IPS-NIHi11 (cell line): ENCODE measurements around the gene PITPNM3.
"Not testable (repeated sequence)": the region's sequence is repeated elsewhere in the genome, so short reads cannot be mapped to it uniquely, and the experiment has no call there.

ENCODE experiments used
- DNase-seq: peaks from one replicate; pipeline ENCODE4 v3.0.0; 2012; ENCODE audit warnings: mixed read lengths, low spot score

The PITPNM3 gene

DNA sequence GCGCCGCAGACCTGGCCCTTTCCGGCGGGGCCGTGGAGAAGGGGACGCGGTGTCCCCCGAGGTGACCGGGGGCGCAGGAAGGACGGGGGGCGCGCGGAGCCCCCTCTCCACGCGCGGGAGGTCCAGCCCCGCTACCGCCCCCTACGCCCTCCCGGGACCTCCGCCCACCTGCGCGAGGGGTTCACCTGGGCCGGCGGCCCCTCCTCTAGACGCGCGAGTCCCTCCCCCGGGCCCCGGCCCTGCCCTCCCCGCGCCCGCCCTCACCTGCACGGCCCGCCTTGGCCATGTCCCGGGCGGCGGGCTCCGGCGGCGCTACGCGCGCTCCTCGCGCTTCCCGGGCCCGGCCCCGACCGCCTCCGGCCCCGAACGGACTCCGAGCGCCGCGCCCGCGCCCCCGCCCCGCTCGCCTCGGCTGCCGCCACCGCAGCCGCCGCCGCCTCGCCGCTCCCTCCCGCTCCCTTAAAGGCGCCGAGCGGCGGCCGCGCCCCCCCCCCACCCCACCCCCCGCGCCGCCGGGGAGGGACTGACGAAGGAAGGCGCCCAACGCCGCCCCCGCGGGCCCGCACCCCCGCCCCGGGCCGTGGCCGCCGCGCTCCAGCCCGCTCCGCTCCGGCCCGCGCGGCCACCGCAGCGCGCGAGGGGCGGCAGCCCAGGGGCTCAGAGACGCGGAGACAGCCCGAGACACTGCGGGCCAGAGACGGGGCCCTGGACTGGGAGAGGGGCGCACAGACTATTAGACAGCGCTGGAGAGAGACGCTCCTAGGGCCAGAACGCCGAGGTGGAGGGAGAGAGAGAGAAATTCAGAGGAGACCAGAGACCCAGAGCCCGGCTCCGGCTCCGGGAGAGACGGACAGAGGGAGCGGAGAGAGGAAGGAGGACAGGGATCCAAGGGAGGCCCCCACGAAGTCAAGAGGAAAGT lies at the start of gene PITPNM3:
TSS of gene PITPNM3 (minus strand) at position 435 of the 919 bp plus-strand sequence. CDS start at position 286, 149 bp downstream.
- peak; percentile 80 for DNase-seq

DNA sequence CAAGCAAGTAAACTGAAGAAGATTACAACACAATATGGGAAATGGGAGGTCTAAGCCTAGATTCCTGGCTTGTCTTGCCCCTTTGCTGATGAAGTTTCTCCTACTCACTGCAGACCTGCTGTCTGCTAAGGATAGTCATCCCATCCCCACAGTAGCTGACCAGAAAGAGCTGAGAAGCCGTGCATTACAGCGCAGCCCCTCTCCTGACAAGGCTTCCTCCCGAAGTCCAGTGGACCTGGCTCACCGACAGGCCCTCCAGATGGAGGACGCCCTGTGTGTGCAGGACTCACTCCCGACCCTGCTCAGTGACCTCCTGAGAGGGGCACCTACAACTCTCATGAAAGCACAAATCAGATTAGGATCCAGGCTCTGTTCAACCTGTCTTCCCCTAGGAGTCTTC lies 48.8 kb upstream of the PITPNM3 start:
- no peak for DNase-seq

DNA sequence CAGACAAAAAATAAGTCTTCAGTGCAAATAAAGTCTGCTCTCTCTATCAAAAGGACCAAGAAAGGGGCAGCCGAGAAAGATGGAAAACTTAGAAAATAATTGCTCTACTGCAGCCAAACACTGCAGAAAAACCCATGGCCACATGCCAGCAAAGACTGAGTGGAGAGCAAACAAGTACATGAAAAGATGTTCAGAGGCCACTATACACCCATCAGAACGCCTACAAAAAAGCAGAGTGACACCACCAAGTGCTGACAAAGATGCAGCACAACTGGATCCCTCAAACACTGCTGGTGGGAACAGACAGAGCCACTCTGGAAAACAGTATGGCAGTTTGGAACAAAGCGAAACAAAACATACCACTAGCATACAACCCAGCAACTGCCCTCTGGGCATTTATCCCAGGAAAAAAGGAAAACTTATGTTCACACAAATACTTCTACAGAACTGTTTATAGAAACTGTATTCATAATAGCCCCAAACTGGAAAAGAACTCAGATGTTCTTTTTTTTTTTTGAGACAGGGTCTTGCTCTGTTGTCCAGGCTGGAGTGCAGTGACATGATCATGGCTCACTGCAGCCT lies 47.5 kb upstream of the PITPNM3 start:
- DNase-seq = no peak

DNA sequence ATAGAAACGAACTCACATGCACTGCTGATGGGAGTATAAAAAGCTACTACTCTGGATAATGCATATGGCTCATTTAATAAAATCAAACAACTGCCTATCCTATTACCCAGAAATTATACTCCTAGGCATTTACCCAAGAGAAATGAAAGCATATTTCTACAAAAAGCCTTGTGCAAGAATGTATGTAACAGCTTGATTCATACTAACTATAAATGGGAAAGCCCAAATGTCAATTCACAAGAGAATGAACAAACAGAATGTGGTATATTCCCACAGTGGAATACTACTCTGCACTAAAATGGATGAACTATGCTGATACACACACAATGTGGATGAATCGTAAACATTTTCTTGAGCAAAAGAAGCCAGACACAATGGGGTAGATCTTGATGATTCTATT lies 45.8 kb upstream of the PITPNM3 start:
- DNase-seq = no peak

DNA sequence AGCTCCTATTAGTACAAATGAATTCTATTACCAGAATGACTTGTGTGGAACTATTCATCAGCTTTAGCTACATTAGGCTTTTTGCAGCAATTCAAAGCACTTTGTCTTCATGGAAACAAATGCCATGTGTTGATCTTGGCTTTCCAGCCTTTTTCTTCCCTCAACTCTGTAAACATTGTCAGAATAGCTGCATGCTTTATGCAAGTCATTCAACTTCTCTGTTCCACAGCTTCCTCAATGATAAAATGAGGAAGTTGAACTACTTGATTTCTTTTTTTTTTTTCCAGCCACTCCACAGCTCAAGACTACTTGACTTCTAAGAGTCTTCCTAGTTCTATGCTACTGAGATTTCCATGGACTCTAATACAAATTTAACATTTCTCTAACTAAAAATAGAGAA lies 43.0 kb upstream of the PITPNM3 start:
- DNase-seq = no peak

DNA sequence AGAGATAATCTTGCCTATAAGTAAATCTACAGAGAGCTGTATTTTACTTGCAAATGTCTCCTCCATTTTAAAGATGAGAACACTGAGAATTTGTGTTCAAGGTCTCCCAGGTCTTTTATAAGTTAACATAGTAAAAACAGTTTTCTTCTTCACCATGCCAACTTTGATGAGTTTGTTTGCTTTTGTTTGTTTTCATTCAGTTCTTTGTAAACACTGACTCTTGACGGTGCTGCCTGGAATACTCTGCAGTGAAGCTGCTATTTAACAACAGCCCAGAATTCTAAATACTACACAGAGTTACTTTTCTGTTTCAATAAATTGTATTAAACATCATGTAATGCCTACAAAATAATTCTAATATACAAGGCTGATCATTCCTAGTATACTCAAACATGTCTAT lies 41.4 kb upstream of the PITPNM3 start:
- DNase-seq = no peak

DNA sequence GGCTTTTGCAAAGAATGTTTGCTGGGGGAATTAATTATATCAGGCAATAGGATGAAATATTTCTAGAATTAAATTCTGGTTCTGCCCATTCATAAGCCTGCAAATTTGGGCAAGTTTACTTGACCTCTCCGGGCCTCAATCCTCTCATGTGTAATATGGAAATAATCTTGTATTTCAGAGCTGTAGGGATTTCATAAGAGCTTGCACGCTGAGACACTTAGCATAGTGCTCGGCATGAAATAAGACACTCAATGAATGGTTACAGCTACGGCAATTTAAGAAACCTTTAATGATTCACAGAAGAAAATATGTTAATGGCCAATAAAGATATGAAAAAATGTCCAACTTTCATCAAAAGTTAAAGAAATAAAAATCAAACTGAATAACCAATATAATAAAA lies 40.6 kb upstream of the PITPNM3 start:
- DNase-seq = no peak

DNA sequence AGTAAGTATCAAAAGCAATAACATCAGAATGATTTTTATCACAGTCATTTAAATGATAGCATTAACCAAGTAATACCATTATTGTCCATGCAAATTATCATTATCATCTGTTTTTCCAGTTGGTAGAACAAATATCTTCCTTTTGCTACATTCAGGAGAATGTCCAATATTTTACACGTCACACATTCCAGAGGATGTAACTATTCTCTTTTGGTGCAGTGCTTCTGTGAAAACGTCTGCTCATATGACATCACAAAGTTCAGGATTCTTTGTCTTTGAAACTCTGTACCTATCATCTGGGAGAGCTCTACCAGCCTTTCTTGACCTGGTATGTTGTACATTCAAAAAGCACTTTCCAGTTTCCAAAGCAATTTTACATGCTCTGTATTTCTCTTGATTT lies 40.2 kb upstream of the PITPNM3 start:
- DNase-seq = no peak

DNA sequence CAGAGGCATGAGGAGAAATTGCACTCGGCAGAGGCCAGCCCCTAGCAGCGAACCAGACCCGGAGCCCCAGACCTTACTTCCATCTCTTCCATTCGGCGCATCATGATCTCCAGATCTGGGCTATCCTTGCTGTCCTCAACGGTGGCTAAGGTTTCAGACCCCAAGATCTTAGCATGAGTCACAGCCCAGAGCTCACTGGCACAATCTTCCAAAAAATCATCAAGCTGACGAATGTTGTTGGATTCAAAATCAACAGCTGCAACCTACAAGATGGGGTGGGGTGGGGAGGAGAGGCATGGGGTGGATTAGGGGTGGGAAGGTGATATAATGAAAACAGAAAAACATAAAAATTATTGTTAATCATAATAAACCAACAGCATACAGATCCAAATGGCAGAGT lies 39.7 kb upstream of the PITPNM3 start:
- DNase-seq = no peak

DNA sequence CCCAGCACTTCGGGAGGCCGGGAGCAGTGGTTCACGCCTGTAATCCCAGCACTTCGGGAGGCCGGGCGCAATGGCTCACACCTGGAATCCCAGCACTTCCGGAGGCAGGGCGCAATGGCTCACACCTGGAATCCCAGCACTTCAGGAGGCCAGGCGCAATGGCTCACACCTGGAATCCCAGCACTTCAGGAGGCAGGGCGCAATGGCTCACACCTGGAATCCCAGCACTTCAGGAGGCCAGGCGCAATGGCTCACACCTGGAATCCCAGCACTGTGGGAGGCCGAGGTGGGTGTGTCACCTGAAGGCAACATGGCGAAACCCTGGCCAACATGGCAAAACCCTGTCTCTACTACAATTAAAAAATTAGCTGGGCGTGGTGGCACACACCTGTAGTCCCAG lies 37.0 kb upstream of the PITPNM3 start:
- DNase-seq = not testable (repeated sequence)

DNA sequence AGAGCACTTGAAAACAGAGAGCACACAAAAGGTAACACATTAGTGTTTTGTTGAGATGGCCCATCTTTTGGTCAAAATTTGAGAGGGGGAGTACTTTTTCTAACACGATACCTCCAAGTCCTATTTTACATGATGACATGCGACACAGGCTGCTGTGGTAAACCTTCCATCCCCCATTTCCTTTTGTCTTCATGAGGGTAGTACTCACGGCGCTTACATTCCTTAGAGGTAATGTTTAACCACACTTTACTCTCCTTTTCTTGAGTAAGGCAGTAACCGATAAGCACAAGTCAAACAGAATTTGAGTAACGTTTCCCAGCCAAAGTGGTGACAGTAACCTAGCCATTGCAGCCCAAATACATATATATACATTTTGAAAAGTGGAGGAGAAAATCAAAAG lies 35.8 kb upstream of the PITPNM3 start:
- no peak for DNase-seq

DNA sequence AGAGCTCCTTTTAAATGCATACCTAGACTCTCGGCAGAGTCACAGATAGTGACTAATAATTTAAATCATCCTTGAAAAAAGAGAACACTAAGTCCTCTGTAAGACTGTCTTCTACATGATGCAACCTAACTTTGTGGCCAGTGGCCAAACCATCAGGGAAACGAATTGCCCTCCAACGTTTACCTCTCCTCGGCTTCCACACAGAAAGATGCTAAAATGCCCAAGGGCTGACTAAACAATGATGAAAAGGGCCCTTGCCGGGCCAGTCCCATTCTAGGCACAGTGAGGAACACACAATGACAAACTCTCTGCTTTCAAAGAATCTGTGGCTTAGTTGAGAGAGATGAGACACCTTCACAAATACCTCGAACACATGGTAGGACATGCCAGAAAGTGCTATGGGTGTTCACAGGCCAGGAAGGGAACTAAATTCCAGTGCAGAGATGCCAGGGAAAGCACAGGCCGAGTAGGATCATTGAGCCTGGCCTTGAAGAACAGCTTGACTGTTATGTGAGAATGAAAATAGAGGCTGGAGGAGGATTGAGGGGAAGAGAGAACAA lies 35.3 kb upstream of the PITPNM3 start:
- no peak for DNase-seq

DNA sequence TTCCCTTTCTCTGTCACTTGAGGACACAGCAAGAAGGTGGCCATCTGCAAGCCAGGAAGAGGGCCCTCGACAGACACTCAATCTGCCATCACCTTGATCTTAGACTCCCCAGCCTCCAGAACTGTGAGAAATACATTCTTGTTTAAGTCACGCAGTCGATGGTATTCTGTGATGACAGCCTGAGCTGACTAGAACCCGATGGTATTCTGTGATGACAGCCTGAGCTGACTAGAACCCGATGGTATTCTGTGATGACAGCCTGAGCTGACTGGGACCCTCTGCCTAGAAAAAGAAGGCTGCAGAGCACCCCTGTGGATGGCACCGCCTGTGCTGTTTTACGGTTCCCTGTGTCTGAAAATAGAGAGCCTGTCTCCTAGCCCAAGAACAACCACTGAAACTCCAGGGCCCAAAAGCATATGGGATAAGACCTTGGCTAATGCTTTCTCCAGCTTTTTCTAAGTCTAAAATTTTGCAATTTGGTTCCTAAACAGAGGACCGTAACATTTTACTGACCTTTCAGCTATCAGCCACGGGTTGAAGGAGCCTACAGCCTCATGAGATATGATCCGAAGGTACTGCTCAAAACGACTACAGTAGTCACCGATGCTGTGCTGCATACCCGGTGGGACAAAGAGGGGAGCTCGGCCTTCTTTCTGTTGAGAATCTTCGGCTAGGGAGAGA lies 33.1 kb upstream of the PITPNM3 start:
- no peak for DNase-seq

DNA sequence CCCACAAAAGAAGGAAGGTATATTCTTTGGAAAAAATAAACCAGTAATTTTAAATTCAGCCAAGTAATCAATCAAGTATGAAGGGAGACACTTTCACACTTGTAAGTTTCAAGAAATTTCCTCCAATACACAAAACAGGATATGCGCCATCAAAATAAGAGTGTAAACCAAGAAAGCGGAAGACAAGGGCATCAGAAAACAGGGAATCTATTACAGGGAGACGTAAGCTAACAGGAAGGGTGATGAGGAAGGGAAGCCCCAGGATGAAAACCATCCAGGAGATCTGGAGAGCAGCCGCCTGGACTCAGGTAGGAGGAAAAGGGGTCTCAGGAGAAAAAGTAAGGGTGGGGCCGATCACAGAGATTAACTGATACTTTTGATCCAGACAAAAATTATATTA lies 31.8 kb upstream of the PITPNM3 start:
- DNase-seq = no peak

DNA sequence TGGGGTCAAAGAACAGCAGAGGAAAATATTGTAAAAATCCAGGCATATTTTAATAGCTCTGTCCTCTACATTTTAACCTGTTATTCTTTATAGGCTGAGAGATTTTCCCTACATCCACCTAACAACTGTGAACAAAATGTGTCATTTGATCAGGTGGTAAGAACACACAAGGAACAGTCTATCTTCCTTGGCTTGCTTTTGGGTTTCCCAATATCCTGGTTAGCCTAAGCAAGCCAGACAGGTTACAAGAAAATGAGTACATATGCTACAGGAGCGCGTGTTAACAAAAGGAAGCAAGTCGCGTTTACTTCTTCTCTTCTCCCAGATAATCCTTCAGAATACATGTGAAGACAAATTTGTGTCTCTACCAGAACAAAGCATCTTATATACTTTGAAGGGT lies 31.0 kb upstream of the PITPNM3 start:
- no peak for DNase-seq

DNA sequence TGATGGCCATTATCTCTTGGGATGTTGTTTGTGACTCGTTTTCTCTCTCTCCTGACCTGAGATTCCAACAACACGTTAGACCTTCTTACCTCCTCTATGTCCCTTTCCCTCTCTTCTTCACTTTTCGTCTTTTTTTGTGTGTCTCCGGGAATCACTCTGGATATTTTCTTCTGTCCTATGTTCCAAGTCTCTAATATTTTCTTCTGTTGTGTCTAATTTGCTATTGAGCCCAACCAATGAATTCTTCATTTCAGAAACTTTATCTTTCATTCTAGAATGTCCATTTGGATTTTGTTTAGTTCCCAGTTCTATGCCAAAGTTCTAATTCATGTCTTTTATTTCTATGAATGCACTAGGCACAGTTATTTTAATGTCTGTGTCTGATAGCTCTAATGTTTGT lies 27.1 kb upstream of the PITPNM3 start:
- DNase-seq = no peak

DNA sequence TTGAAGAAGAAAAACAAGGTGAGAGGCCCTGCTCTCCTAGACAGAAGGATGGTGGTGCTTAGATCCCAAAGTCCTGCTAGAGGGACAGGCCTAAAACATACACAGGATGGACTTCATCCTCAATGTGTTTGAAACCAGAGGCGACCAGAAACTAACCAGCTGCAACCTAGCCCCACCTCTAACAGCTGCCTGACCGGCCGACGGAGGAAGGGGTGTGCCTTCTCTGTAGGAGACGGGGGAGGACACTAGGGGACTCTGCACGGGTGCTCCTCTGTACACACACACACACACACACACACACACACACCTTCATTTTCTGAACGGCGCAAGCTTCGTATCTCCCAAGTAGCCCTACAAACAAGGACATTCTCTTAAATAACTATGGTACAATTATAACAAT lies 24.3 kb upstream of the PITPNM3 start:
- DNase-seq = no peak

DNA sequence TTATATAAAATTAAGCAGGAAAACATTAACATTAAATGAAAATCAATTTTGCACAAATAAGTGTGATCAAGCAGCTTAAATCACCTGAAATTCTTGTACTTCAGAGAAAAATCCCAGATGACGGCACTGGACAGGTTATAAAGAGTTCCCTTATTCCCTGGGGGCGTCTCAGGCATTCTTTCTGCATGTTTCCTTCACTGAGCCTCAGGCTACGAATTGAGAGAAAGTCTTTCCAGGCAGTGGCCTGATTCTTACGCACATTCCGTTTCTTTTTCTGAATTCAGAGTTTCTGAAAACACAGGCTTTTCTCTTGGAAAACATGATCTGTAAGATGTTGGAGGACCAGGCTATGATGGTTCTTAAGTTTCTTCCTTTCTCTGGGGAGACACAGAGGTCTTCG lies 22.1 kb upstream of the PITPNM3 start:
- DNase-seq = no peak

DNA sequence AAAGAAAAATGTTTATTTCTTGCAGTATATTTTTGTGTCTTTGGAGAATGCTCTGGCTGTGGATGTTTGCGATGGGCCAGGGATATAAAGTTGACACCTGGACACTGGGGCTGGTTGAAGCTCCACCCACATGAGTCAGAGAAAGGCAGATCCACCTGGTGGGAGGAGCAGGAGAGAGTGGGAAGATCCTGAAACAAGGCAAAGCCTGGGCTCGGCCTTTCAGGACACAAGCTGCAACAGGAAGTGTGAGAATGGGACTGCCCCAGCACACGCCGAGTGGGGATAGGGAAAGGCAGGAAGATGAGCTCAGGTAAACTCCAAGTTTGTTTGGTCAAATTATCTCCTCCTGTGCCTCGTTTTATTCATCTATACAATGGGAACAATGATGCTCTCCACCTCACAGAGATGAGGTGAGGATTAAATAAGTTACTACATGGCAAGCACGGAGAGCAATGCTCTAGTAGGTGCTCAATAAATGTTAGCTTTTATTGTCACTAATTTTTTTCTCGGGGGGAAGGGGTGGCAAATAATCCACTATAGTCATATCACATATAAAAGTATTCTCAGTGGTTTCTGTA lies 21.4 kb upstream of the PITPNM3 start:
- peak; percentile 44 for DNase-seq

DNA sequence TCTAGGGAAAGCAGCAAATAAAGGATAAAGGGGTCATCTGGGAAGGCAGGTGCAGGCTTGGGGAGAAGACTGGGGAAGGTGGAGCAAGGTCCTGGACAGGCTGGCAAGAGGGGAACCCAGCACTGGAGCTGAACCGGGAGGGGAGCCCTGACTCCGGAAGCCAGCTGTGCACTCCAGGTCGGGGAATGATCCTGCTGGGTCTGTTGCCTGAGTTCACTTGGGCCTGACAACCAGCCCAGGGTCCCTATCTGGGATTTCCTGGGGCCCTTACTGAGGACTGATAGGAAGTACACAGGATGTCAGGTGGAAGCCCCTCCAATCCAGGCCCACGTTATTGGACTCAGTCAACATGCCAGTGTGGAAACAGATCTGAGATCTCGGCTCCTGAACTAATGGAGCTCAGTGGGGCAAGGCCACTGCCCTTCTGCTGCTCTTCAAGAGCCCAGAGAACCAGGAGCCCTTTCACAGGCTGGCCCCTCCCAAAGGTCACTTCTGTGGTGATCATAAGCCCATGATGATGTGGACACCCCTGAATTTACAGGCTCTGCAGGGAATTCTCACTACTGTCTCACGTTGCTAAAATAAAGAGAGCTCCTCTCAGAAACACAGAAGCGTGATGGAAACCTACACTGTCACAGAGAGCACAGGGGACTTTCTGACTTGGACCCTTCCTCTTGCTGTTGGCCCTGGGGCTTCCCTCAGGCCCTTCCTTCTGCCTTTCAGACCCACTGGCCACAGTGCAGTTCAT lies 19.9 kb upstream of the PITPNM3 start:
- no peak for DNase-seq

DNA sequence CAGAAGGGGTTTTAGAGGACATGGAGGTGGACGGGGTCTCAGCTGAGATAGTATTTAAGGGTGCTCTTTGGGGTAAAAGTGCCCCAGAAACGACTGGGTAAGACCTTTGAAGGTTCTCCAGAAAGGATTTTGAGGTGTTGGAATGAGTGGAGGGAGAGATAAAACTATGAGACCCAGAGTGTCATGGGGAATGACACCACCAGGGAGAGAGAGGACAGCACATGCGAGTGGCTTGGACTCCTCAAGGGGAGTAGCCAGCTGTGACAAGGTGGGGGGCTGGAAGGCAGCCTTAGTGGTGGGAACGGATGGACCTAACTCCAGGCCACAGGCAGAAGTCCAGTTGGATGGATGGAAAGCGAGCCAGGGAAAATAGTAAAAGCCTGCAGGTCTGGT lies 19.2 kb upstream of the PITPNM3 start:
- DNase-seq = no peak
